Mammary epithelial cell (primary cell): Measurements from ENCODE around the gene LMBRD1.

Experiments used
- EZH2 ChIP-seq: IDR thresholded peaks from 2 replicates; pipeline ENCODE4 v1.6.1; 2012; ENCODE audit warnings: low read length, inconsistent platforms, borderline replicate concordance
- TF ChIP-seq, protein P1 (sequence below), 2 donors: IDR thresholded peaks in 1 of 2; conservative IDR thresholded peaks in 1 of 2; 2 replicates each; pipeline ENCODE4 v1.5.1; 2011 to 2012; ENCODE audit warnings: inconsistent platforms in 2 of 2, low read length in 2 of 2, mild to moderate bottlenecking in 2 of 2, control low read depth in 1 of 2, low read depth in 1 of 2; ENCODE audit not compliant: insufficient read depth in 1 of 2; ENCODE audit errors: extremely low read depth in 1 of 2

DNA sequence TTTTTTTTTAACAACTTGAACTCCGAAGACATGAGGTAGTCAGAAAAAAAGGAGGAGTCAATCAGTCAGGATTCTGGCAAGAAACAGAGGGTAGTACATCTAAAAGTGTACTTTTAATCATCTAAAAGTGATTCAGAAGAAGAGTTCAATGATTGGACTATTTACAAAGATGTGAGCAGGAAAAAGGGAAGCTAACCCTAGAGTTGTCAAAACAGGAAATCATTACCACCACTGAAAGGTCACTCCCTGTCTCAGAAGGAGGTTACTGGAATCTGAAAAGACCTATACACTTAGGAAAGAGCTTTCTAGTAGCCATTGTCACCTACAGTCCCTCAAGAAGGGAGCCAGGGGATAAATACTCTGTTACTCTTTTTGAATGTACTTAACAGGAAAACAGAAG lies 16.7 kb upstream of the LMBRD1 start:
- TF ChIP-seq EZH2: no peak
- TF ChIP-seq, protein P1, sequence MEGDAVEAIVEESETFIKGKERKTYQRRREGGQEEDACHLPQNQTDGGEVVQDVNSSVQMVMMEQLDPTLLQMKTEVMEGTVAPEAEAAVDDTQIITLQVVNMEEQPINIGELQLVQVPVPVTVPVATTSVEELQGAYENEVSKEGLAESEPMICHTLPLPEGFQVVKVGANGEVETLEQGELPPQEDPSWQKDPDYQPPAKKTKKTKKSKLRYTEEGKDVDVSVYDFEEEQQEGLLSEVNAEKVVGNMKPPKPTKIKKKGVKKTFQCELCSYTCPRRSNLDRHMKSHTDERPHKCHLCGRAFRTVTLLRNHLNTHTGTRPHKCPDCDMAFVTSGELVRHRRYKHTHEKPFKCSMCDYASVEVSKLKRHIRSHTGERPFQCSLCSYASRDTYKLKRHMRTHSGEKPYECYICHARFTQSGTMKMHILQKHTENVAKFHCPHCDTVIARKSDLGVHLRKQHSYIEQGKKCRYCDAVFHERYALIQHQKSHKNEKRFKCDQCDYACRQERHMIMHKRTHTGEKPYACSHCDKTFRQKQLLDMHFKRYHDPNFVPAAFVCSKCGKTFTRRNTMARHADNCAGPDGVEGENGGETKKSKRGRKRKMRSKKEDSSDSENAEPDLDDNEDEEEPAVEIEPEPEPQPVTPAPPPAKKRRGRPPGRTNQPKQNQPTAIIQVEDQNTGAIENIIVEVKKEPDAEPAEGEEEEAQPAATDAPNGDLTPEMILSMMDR (conservative IDR thresholded peaks at IDR 0.05 in 1 of 2, IDR thresholded peaks at IDR 0.05 in 1 of 2; ENCODE audit: extremely low read depth in 1 of 2, insufficient read depth in 1 of 2, low read depth in 1 of 2, low read length in 2 of 2): no peak
